A549 (cell line): ENCODE results near the gene CHRNB2. TPM values are rescaled to one million over a fixed set of nuclear protein-coding genes. Genes with fewer than 3 reads are reported as not detected.

ENCODE experiments used
- ATAC-seq, 2 experiments: fragments of 200-7000 bp in 1 of 2; fragments of >200 bp in 1 of 2; cut with Nextera tagmentation in 1 of 2; cut with Tn5 transposase in 1 of 2; 3 replicates each; pipeline versions ENCODE4 v1.8.0 to v1.9.1; 2018 to 2020; ENCODE audit warnings: mild to moderate bottlenecking in 1 of 2, moderate library complexity in 1 of 2
- CTCF ChIA-PET: fragments of 300-600 bp; sonication (Branson Sonifier 250); formaldehyde crosslinking; extraction: SDS; loops from one replicate; lab custom pipeline; 2021; ENCODE audit warnings: antibody characterized with exemption, inconsistent platforms; lab: Yijun Ruan, JAX
- POLR2A ChIA-PET: fragments of 350-600 bp; formaldehyde crosslinking; extraction: SDS; loops from one replicate; lab custom pipeline; 2021; ENCODE audit warnings: antibody characterized with exemption, inconsistent platforms; lab: Yijun Ruan, JAX
- DNase-seq, 2 experiments: peaks; one replicate each; pipeline versions ENCODE4 v3.0.0 to v3.0.0-alpha.2; 2011 to 2016; ENCODE audit warnings: low read depth in 1 of 2, low spot score in 1 of 2
- FAIRE-seq: peaks from 2 replicates; lab custom pipeline; 2011; peaks lifted over from hg19 to GRCh38; lab: Jason Lieb, UNC
- H3K27ac ChIP-seq, 2 experiments: fragments of >200 bp; sonication (Bioruptor Twin); formaldehyde crosslinking; 3 replicates each; pipeline ENCODE4 v1.5.1; 2016 to 2017
- H3K4me1 ChIP-seq: fragments of >200 bp; sonication (Bioruptor Twin); formaldehyde crosslinking; 3 replicates; pipeline ENCODE4 v1.6.1; 2016
- H3K4me2 ChIP-seq: fragments of >200 bp; sonication (Bioruptor Twin); formaldehyde crosslinking; 3 replicates; pipeline ENCODE4 v1.6.1; 2016
- H3K4me3 ChIP-seq: fragments of >200 bp; sonication (Bioruptor Twin); formaldehyde crosslinking; 3 replicates; pipeline ENCODE4 v1.5.1; 2016
- H3K9me3 ChIP-seq: fragments of >200 bp; sonication (Bioruptor Twin); formaldehyde crosslinking; 3 replicates; pipeline ENCODE4 v1.6.1; 2016
- CBX2 ChIP-seq: fragments of 200-600 bp; sonication (generic); IDR thresholded peaks from 2 replicates; pipeline ENCODE4 v1.6.1; 2016; ENCODE audit warnings: low read depth, mild to moderate bottlenecking, borderline replicate concordance
- EHF ChIP-seq: fragments of 250-450 bp; sonication (Bioruptor Pico); IDR thresholded peaks from 2 replicates; pipeline ENCODE4 v1.5.0; 2020; ENCODE audit warnings: mild to moderate bottlenecking
- ESRRA ChIP-seq: fragments of 150-350 bp; IDR thresholded peaks from 2 replicates; pipeline ENCODE4 v1.6.1; 2014; ENCODE audit warnings: mild to moderate bottlenecking, low read length, borderline replicate concordance
- FOSB ChIP-seq: fragments of 250-450 bp; sonication (Bioruptor Pico); IDR thresholded peaks from 2 replicates; pipeline ENCODE4 v1.5.0; 2020; ENCODE audit warnings: mild to moderate bottlenecking, moderate library complexity
- HDAC2 ChIP-seq: fragments of 200-600 bp; sonication (generic); IDR thresholded peaks from 2 replicates; pipeline ENCODE4 v1.6.1; 2016
- HEYL ChIP-seq: fragments of 250-450 bp; sonication (Bioruptor Pico); IDR thresholded peaks from 2 replicates; pipeline ENCODE4 v1.8.0; 2021; ENCODE audit warnings: mild to moderate bottlenecking, moderate library complexity
- HOXA7 ChIP-seq: fragments of 250-450 bp; sonication (Bioruptor Pico); IDR thresholded peaks from 2 replicates; pipeline ENCODE4 v1.5.0; 2020; ENCODE audit warnings: mild to moderate bottlenecking, moderate library complexity
- HOXB13 ChIP-seq: fragments of 250-450 bp; sonication (Bioruptor Pico); IDR thresholded peaks from 2 replicates; pipeline ENCODE4 v1.5.0; 2020; ENCODE audit warnings: low read depth, mild to moderate bottlenecking, moderate library complexity
- MAFK ChIP-seq: fragments of 450-650 bp; IDR thresholded peaks from 2 replicates; pipeline ENCODE4 v1.6.1; 2014; ENCODE audit not compliant: partially characterized antibody
- NFE2L2 ChIP-seq: fragments of 150-350 bp; conservative IDR thresholded peaks from 2 replicates; pipeline ENCODE4 v1.6.1; 2014; ENCODE audit warnings: low read length
- NR3C1 ChIP-seq: fragments of >200 bp; sonication (Bioruptor Twin); formaldehyde crosslinking; IDR thresholded peaks from 3 replicates; pipeline ENCODE4 v1.6.1; 2017
- POLR2A ChIP-seq: IDR thresholded peaks from 2 replicates; pipeline ENCODE4 v1.6.1; 2012; ENCODE audit warnings: mild to moderate bottlenecking, low read length
- RAD21 ChIP-seq, 2 experiments: fragments of >200 bp in 1 of 2; sonication (Bioruptor Twin) in 1 of 2; formaldehyde crosslinking in 1 of 2; IDR thresholded peaks in 1 of 2; conservative IDR thresholded peaks in 1 of 2; 2 replicates in 1 of 2; 3 replicates in 1 of 2; pipeline ENCODE4 v1.6.1; 2012 to 2018; ENCODE audit warnings: inconsistent platforms in 1 of 2
- RARB ChIP-seq: fragments of 250-450 bp; sonication (Bioruptor Pico); IDR thresholded peaks from 2 replicates; pipeline ENCODE4 v1.8.0; 2021; ENCODE audit warnings: mild to moderate bottlenecking, moderate library complexity
- RCOR1 ChIP-seq: fragments of 150-350 bp; IDR thresholded peaks from 2 replicates; pipeline ENCODE4 v1.6.1; 2014; ENCODE audit warnings: antibody characterized with exemption, low read length, low read depth
- RFX5 ChIP-seq: fragments of 450-650 bp; IDR thresholded peaks from 2 replicates; pipeline ENCODE4 v1.7.1; 2014; ENCODE audit warnings: antibody characterized with exemption, mild to moderate bottlenecking, moderate library complexity
- SREBF2 ChIP-seq: fragments of 450-650 bp; IDR thresholded peaks from 2 replicates; pipeline ENCODE4 v1.6.1; 2014; ENCODE audit warnings: mild to moderate bottlenecking, moderate library complexity
- TP53 ChIP-seq: fragments of 250-450 bp; sonication (Bioruptor Pico); IDR thresholded peaks from 2 replicates; pipeline ENCODE4 v1.5.0; 2021; ENCODE audit warnings: mild to moderate bottlenecking, moderate library complexity
- ZFP36 ChIP-seq: fragments of 450-650 bp; IDR thresholded peaks from 2 replicates; pipeline ENCODE4 v1.6.1; 2014; ENCODE audit warnings: borderline replicate concordance; ENCODE audit not compliant: partially characterized antibody
- WGBS: methylation state at CpG from one replicate; pipeline ENCODE4 v1.1.6; 2017; ENCODE audit errors: missing lambda C conversion rate; 5-methylcytosine and 5-hydroxymethylcytosine counted together
- polyA plus RNA-seq, 4 experiments: library from polyadenylated mRNA; depleted of rRNA in 3 of 4; stranded (reverse); fragments of >200 nt; fragmentation: RNase III in 1 of 4; extraction: RNeasy Plus Mini Kit Qiagen cat#74134 plus additional on column Dnase treatment in 1 of 4; gene quantifications; 2 replicates in 3 of 4; 3 replicates in 1 of 4; pipeline ENCODE4 v1.2.3, GENCODE V29; 2011 to 2017
- TF ChIP-seq, protein P1 (sequence below): fragments of >200 bp; sonication (Bioruptor Twin); formaldehyde crosslinking; IDR thresholded peaks from 3 replicates; pipeline ENCODE4 v1.6.1; 2016
- TF ChIP-seq, protein P2 (sequence below): fragments of 250-450 bp; sonication (Bioruptor Pico); IDR thresholded peaks from 2 replicates; pipeline ENCODE4 v1.5.0; 2021; ENCODE audit warnings: mild to moderate bottlenecking, moderate library complexity, borderline replicate concordance

CHRNB2 gene
- polyA plus RNA-seq, 2 of the 4 experiments (the other 2 are of a cell fraction) = 0.21 TPM

DNA sequence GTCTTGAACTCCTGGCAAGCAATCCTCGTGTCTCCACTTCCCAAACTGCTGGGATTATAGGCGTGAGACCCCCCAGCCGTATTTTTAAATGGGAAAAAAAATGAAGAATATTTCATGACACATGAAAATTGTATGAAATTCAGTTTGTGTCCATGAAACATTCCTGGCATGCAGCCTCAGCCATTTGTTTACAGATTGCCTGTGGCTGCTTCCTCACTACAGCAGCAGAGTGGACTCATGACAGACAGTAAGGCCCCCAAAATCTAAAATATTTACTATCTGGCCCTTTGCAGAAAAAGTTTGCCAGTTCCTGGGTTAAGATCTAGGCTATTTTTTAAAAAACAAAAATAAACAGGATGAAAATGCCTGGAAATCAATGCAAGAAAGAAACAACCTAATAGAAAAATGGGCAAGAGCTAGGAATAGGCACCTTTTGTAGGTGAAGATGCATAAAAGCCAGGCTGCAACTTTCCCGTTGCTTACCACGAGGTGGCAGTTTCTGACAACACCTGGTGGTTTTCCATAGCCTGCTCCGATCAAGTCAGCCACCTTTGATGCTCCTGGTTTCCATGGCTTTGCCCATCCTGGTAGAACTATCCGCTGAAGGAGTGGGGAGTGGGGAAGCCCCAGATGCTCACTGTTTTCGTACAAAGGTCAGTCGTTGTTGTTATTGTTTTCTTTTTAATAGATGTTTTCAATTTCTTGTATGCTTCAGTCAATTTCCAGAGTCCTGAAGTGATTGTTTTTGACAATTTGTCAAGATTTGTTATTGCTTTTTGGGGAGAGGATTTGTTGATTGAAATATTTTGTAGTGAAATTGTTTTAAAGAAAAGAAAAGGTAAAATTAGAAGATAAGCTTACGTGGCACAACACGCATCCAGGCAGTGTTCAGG, 33.4 kb upstream of the CHRNB2 start (continued):
- TF ChIP-seq SREBF2 = no peak
- no peak for TF ChIP-seq RARB (CRISPR knock-in tag)
- no peak for TF ChIP-seq POLR2A
- no peak for TF ChIP-seq ZFP36
- TF ChIP-seq, all 56 proteins: peak for 3

DNA sequence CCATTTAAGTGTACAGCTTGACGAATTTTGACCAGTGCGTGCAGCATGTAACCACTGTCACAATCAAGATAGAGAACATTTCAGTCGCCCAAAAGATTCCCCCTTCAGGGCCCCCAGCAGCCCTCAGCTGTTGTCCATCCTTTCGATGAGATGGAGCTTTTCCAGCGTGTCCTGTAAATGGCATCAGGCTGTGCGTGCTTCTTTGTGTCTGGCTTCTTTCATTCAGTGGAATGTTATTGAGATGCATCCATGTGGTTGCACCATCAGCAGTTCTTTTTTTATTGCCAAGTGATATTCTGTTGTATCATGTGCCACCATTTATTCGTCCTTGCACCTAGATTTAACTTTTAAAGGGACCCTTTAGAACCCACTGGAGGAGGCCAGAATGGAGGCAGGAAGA, 31.0 kb upstream of the CHRNB2 start:
- ATAC-seq (no peak), FAIRE-seq (no peak), DNase-seq (no peak)
- no peak overlapping the region for H3K4me3 ChIP-seq
- ChIA-PET CTCF (interaction anchor here (1.3 to 5.9 kb wide), 4 partner anchors 12 to 201 kb away, joined by 3 to 78 read pairs (median 4); no protein-coding TSS in a partner anchor), POLR2A (no interaction called here)
- H3K4me2 ChIP-seq = no peak overlapping the region
- no peak overlapping the region for H3K27ac ChIP-seq
- TF ChIP-seq HEYL (CRISPR knock-in tag) (no peak), HDAC2 (no peak), NFE2L2 (no peak), CBX2 (no peak)
- H3K4me1 ChIP-seq = no peaks in the 10 kb centered on the region
- WGBS = 22% methylated on average over 7 of the region's 7 CpGs
- no peaks in the 10 kb centered on the region for H3K9me3 ChIP-seq

DNA sequence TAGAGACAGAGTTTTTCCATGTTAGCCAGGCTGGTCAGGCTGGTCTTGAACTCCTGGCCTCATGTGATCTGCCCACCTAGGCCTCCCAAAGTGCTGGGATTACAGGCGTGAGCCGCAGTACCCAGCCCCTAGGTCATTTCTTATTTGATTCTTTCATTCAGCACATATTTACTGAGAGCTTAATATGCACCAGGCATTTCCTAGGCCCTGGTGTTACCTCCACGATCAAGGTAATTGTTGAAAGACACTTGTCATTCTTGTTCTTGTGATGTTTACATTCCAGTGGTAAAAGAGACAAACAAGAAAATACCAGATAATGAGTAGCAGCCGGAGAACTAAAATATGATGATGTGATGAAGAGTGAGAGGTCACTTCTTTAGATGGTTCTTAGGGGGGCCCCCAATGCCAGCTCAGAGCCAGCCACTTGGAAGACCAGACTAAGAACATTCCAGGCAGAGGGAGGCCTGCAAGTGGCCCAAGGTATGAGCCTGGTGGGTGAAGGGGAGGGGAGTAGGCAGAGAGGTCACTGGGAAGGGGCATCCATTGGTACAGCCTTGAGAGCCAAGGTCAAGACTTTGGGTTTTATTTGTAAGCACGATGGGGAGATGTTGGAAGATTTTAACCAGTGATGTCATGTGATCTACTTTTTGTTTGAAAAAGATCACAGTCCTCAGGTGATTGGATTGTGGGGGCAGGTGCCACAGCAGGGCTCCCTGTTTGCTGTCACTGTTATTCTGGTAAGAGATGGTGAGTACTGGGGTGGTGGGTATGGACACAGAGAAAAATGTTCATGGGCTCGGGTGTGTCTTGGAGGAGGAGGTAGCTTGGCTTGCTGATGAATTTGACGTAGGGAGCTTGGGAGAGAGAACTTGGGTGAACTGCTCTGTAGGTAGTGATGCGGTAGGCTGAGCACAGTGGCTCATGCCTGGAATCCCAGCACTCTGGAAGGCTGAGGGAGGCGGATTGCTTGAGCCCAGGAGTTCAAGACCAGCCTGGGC, 27.8 kb upstream of the CHRNB2 start:
- CTCF ChIA-PET = interaction anchor here (1.0 to 4.8 kb wide), 4 partner anchors 13 to 221 kb away, joined by 3 to 29 read pairs (median 3); no protein-coding TSS in a partner anchor
- Histone ChIP-seq H3K4me2 (no peak overlapping the region), H3K4me1 (no peaks in the 10 kb centered on the region), H3K4me3 (no peak overlapping the region), H3K9me3 (no peaks in the 10 kb centered on the region), H3K27ac (no peak overlapping the region)
- ATAC-seq = no peak
- WGBS = 49% methylated on average over 9 of the region's 9 CpGs
- TF ChIP-seq RCOR1 = no peak
- TF ChIP-seq RFX5 = no peak
- no peak for TF ChIP-seq HOXB13
- no peak for TF ChIP-seq FOSB (CRISPR knock-in tag)
- TF ChIP-seq CBX2 = no peak
- TF ChIP-seq TP53 = no peak
- TF ChIP-seq EHF = no peak
- no peak for TF ChIP-seq ESRRA
- TF ChIP-seq HEYL (CRISPR knock-in tag) = no peak
- no peak for TF ChIP-seq HOXA7 (CRISPR knock-in tag)
- TF ChIP-seq MAFK = no peak
- no peak for TF ChIP-seq SREBF2
- TF ChIP-seq, protein P1, sequence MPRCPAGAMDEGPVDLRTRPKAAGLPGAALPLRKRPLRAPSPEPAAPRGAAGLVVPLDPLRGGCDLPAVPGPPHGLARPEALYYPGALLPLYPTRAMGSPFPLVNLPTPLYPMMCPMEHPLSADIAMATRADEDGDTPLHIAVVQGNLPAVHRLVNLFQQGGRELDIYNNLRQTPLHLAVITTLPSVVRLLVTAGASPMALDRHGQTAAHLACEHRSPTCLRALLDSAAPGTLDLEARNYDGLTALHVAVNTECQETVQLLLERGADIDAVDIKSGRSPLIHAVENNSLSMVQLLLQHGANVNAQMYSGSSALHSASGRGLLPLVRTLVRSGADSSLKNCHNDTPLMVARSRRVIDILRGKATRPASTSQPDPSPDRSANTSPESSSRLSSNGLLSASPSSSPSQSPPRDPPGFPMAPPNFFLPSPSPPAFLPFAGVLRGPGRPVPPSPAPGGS = no peak
- no peak for TF ChIP-seq NR3C1
- no peak for TF ChIP-seq RAD21 (conservative IDR thresholded peaks at IDR 0.05 in 1 of 2, IDR thresholded peaks at IDR 0.05 in 1 of 2)
- TF ChIP-seq, protein P2, sequence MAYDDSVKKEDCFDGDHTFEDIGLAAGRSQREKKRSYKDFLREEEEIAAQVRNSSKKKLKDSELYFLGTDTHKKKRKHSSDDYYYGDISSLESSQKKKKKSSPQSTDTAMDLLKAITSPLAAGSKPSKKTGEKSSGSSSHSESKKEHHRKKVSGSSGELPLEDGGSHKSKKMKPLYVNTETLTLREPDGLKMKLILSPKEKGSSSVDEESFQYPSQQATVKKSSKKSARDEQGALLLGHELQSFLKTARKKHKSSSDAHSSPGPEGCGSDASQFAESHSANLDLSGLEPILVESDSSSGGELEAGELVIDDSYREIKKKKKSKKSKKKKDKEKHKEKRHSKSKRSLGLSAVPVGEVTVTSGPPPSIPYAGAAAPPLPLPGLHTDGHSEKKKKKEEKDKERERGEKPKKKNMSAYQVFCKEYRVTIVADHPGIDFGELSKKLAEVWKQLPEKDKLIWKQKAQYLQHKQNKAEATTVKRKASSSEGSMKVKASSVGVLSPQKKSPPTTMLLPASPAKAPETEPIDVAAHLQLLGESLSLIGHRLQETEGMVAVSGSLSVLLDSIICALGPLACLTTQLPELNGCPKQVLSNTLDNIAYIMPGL (CRISPR knock-in tag) = no peak
- no peak for TF ChIP-seq NFE2L2
- no peak for DNase-seq
- POLR2A ChIA-PET = no interaction called here
- FAIRE-seq = no peak
